NCI-H524 (cell line): ENCODE measurements around the gene NOP53.

ENCODE experiments used
- DNase-seq, 2 experiments: peaks; one replicate each; lab custom pipeline; 2025; lab: John Stamatoyannopoulos, UW

The NOP53 gene

GRCh38 chr19:47805313-47805712, 60.0 kb downstream of the NOP53 start:
- DNase-seq: no peak

- no peak for DNase-seq
Observed at GRCh38 chr19:47806435-47806834, 61.1 kb downstream of the NOP53 start.
